EH (cell line): ENCODE data around the gene KICS2.
"Not testable (repeated sequence)": the region's sequence is repeated elsewhere in the genome, so short reads cannot be mapped to it uniquely, and the experiment has no call there.

Experiments
- DNase-seq: peaks from one replicate; pipeline ENCODE4 v3.0.0-alpha.2; 2015; ENCODE audit warnings: low read depth

KICS2 gene

DNA sequence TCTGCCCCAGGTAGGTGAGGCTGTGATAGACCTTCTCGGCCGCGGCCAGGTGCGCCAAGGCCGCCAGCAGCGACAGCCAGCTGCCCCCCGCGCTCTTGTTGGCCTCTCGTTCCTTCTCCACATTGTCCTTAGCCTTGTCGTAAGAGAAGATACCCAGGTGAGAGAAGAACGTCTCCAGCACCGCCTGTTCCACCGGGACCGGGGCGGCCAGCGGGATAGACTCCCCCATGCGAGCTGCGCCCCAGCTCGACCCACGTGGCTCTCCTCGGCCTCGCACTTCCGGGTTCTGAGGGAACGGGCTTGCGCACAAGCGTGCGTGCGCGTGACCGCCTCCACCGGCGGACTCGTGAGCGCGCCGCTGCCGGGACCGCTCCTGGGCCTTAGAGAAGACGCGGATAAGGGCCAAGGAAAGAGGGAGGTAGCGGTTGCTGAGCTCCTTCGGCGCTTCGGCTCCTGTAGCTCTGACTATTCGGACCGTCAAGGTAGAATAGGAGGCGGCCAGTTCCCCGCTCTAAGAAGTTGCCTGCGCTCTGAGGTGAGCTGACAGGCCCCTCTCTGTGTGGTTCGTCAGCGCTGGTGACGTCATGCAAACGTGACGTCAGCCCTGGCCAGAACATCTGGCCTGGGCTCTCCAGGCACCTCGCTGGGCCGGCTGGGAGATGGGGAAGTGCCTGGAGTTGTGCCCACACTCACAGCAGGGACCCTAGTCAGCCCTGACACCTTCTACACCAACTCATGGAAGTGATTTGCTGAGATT lies at the start of gene KICS2:
TSS of gene KICS2 (minus strand) at position 288 of the 757 bp plus-strand sequence. CDS start at position 229, 59 bp downstream.
- peak; percentile 92 for DNase-seq

GRCh38 chr12:64270411-64270810 lies 48.3 kb upstream of the KICS2 start:
- DNase-seq = no peak

DNA sequence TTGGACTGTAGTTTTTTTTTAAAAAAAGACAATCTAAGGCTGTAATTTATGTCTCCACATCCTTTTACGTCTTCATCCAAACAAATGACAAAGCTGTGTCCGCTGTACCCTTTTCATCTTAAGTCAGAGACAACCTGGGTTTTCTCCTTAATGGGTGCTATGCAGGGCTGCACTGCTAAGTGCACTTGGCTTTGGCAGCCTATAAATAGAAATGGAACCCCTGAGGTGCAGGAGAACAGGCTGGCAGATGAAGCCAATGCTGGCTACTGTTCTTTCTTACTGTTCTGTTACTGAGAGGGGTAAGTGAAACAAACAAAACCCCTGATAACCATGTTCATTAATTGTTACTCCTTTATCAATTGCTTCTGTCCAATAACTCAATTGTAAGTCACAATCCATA lies 47.1 kb upstream of the KICS2 start:
- DNase-seq = no peak

DNA sequence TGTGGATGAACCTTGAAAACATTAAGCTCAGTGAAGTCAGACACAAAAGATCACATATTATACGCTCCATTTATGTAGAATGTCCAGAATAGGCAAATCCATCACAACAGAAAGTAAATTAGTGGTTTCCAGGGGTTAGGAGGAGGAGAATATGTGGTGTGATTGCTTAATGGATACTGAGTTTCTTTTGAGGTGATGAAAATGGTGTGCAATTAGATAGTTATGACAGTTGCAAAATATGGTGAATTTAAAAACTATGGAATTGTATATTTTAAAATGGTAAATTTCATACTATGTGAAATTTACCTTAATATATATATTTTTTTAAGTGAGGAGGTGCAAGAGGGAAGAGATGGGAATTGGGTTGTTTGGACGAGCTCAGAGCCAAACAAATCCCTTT lies 46.3 kb upstream of the KICS2 start:
- no peak for DNase-seq

GRCh38 chr12:64265839-64266238 lies 43.7 kb upstream of the KICS2 start:
- DNase-seq = no peak

DNA sequence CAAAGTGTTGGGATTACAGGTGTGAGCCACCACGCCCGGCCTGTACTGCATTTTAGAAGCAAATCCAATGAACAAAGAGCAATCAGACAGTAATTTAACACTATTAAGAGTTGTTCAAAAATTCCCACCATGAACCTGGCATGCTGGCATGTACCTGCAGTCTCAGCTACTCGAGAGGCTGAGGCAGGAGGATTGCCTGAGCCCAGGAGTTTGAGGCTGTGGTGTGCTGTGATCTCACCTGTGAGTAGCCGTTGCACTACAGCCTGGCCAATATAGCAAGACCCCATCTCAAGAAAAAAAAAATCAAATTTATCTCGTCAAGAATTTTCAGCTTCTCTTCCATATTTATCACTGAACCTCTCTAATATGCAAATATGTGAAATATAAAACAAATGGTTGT lies 39.7 kb upstream of the KICS2 start:
- no peak for DNase-seq

GRCh38 chr12:64258576-64258975 lies 36.5 kb upstream of the KICS2 start:
- DNase-seq = no peak

DNA sequence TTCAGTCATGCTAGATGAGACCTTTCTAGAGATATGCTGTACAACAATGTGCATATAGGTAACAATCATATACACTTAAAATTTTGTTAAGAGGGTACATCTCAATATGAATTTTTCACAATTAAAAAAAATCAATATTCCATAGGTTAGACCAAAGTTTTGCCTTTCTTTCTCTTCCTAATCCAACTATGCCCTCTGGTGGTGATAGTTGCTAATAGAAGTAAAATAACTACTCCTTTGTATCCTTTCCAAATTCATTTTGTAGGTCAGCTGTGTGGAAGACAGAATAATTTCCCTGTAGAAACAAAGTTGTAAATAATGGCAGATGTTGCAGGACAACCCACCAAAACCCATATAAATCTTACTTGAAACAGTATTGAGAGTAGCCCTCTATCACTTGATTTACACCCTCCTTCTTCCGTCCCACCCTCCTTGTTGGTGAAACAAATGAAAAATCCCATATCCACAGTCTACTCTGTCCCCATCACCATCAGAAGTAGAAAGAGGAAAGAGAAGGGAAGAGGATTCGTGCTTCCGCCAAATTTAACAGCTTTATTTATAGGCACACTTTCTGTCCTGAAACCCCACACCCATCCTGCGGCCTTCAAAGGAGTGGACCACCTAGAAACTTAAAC lies 34.2 kb upstream of the KICS2 start:
- peak; percentile 69 for DNase-seq

- no peak for DNase-seq
Observed at GRCh38 chr12:64255249-64255648, 33.2 kb upstream of the KICS2 start.

DNA sequence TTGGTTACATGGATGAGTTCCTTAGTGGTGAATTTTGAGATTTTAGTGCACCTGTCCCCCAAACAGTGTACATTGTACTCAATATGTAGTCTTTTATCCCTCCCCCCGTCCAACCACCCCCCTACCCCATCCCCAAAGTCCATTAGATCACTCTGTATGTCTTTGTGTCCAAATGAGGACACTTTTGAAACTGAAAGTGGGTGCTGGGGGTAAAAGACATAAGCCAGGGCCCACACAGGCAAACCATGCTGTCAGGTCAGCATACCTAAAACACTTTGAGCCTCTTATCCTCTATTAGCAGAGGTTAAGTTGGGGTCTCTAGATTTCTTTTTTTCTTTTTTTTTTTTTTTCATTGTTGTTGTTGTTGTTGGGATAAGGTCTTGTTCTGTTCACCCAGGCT lies 31.3 kb upstream of the KICS2 start:
- DNase-seq = no peak

DNA sequence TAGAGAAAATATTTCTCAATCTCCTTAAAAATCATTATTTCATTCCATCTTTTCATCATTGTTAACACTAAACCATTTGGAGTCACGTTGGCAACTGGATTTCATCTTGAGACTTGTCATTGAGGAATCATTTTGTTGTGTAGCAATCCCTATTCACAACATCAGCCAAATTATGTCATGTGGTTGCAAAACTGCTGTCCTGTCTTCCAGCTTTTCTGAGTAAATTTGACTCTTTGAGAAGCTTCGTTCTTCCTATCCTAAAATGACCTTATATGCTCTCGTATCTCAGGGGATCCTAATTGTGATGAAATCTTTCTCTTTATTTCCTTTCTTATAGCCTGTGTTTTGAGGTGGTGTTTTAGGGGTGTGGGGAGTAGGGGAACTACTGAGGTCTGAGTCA lies 30.6 kb upstream of the KICS2 start:
- DNase-seq = peak; percentile 43

- no peak for DNase-seq
Observed at GRCh38 chr12:64243809-64244208, 21.7 kb upstream of the KICS2 start.

DNA sequence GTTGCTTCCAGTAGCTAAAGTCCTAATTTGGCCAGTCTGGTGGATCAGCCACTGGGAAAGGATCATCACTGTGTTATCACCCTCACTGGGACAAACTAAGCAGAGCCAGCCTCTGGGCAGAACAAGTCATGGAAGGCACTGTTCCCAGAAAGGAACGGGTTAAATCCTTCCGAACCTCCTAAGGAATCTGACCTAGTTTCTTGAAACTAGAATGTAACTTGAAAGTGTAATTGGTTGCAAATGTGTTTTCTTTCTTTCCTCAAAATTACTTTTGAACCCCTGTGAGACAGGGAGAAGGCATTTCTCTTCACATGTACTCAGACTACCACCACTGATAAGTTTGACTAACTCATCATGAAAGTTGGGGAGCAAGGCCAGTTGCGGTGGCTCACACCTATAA lies 18.7 kb upstream of the KICS2 start:
- peak; percentile 20 for DNase-seq

GRCh38 chr12:64237382-64237781 lies 15.3 kb upstream of the KICS2 start:
- DNase-seq = no peak

DNA sequence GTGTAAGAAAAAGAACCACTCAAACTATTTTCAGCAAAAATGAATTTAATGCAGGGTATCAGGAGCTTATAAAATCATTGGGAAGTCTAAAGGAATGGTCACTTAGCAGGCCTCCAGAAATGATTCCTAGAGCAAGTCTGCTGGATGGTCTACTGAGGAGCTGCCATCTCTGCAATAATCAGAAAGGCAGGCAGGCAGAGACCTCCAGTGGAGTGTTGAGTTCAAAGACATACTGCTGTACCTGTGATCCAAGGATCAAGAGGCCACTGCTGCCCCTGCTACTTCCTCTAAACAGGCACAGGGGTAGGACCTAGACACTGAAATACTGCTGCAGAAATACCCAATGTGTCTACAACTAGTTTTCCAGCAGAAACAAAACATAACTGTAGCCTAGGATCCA lies 14.5 kb upstream of the KICS2 start:
- DNase-seq = peak; percentile 45

DNA sequence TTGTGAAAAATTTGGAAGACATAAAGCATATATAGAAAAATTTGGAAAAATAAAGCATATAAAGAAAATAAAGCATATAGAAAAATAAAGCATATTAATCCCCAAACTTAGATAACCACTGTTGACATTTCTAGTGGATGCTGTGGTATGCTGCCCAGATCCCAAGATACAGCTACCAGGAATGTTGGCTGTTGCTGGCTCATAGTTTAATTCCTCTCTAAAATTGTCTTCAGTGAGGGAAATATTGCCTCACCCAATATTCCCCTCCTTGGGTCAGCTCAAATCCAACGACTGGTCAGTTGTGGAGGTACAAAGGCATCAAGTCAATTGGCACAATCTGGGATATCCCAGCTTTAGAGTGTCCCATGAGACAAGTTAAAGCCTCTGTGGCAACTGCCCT lies 10.1 kb upstream of the KICS2 start:
- DNase-seq = peak; percentile 51

GRCh38 chr12:64229796-64230195 lies 7.7 kb upstream of the KICS2 start:
- DNase-seq = no peak

- DNase-seq = no peak
Observed at GRCh38 chr12:64229240-64229639, 7.1 kb upstream of the KICS2 start.

GRCh38 chr12:64225626-64226025 lies 3.5 kb upstream of the KICS2 start:
- DNase-seq = no peak

- DNase-seq = peak; percentile 89
Observed at GRCh38 chr12:64221651-64222008, 466 bp downstream of the KICS2 start.

DNA sequence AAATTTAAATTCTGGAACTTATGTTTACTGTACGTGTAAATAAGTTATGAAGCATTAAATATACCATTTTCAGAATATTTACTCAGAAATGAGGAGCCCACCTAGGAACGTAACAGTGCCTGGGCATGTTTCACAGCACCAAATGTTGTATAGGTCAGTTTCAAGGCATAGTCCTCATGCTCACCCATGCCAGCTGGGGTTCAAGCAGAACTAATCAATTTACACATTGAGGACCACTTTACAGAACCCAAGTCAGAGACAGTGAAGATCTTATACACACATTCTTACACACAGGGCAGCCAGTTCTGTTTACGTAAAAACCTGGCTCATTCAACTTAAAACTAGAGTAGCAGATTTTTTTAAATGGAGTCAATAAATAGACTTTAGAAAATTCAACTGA lies 2.0 kb downstream of the KICS2 start:
- no peak for DNase-seq

- no peak for DNase-seq
Observed at GRCh38 chr12:64219145-64219544, 3.0 kb downstream of the KICS2 start.

DNA sequence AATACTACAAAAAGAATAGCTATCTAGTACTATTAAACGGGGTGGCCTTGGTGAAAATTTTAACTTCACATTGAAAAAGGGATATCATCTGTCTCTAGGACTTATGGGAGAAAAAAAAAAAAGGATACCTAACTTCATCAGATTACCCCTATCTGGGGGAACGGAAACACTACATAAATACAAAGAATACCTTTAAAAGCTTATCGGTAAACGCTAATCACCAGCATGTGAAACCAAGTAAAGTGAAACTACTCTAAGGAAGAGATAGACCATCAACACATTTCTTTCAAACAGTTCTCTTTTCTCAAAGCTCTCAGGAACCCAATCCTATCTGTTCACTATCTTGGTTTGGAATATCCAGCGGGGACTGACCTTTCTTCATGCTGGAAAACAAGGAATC lies 3.5 kb downstream of the KICS2 start:
- DNase-seq = no peak

- DNase-seq = not testable (repeated sequence)
Observed at GRCh38 chr12:64217643-64218042, 4.5 kb downstream of the KICS2 start.
